GM21528 (cell line): ENCODE data around the gene SH2D3C.
"Not testable (repeated sequence)": the region's sequence is repeated elsewhere in the genome, so short reads cannot be mapped to it uniquely, and the experiment has no call there.

Source experiments
- ATAC-seq: cut with Tn5 transposase; IDR thresholded peaks from one replicate; pipeline ENCODE4 v1.9.1; 2021; ENCODE audit warnings: mild to moderate bottlenecking, moderate library complexity; ENCODE audit not compliant: unreplicated experiment, low FRiP score

The SH2D3C gene

GRCh38 chr9:127769929-127770582, 8.4 kb downstream of the SH2D3C start:
- no peak for ATAC-seq

GRCh38 chr9:127769101-127769500, 9.4 kb downstream of the SH2D3C start:
- no peak for ATAC-seq

- ATAC-seq, result no peak
These were observed 9.8 kb downstream of the SH2D3C start for GRCh38 chr9:127768698-127769097.

- no peak for ATAC-seq
These were observed 10.5 kb downstream of the SH2D3C start for GRCh38 chr9:127767909-127768331.

- no peak for ATAC-seq
These were observed 11.1 kb downstream of the SH2D3C start for GRCh38 chr9:127767410-127767809.

- no peak for ATAC-seq
These were observed 13.0 kb downstream of the SH2D3C start for GRCh38 chr9:127765418-127765817.

- ATAC-seq, result no peak
These were observed 14.5 kb downstream of the SH2D3C start for GRCh38 chr9:127763918-127764384.

- no peak for ATAC-seq
These were observed 16.3 kb downstream of the SH2D3C start for GRCh38 chr9:127762111-127762676.

- no peak for ATAC-seq
These were observed 16.9 kb downstream of the SH2D3C start for GRCh38 chr9:127761491-127761956.

GRCh38 chr9:127761061-127761460, 17.4 kb downstream of the SH2D3C start:
- ATAC-seq, result no peak

GRCh38 chr9:127758843-127759242, 19.6 kb downstream of the SH2D3C start:
- ATAC-seq, result no peak

- not testable (repeated sequence) for ATAC-seq
These were observed 21.7 kb downstream of the SH2D3C start for GRCh38 chr9:127756776-127757175.

- ATAC-seq, result no peak
These were observed 22.2 kb downstream of the SH2D3C start for GRCh38 chr9:127756233-127756632.

- ATAC-seq, result no peak
These were observed 23.1 kb downstream of the SH2D3C start for GRCh38 chr9:127755061-127756060.

- ATAC-seq, result no peak
These were observed 24.1 kb downstream of the SH2D3C start for GRCh38 chr9:127754099-127755060.

GRCh38 chr9:127753622-127754021, 24.8 kb downstream of the SH2D3C start:
- ATAC-seq, result no peak

- ATAC-seq, result no peak
These were observed 25.3 kb downstream of the SH2D3C start for GRCh38 chr9:127753148-127753547.

- no peak for ATAC-seq
These were observed 27.0 kb downstream of the SH2D3C start for GRCh38 chr9:127751269-127752054.
